H1 (cell line): Measurements from ENCODE around the gene NCBP1. TPM values are rescaled to one million over a fixed set of nuclear protein-coding genes. Genes with fewer than 3 reads are reported as not detected.

ENCODE experiments used
- EZH2 ChIP-seq: fragments of 200-600 bp; sonication (generic); IDR thresholded peaks from 2 replicates; pipeline ENCODE4 v1.7.1; 2012; ENCODE audit warnings: low read depth, mild to moderate bottlenecking, moderate library complexity, low read length, inconsistent platforms; ENCODE audit not compliant: severe bottlenecking
- HDAC2 ChIP-seq, 2 experiments: fragments of 300-600 bp in 1 of 2; sonication (generic) in 1 of 2; IDR thresholded peaks; 2 replicates each; pipeline ENCODE4 v1.6.1; 2011 to 2012; ENCODE audit warnings: low read depth in 2 of 2, low read length in 2 of 2, mild to moderate bottlenecking in 2 of 2, moderate library complexity in 2 of 2, borderline replicate concordance in 1 of 2, inconsistent platforms in 1 of 2
- JUN ChIP-seq: IDR thresholded peaks from 2 replicates; pipeline ENCODE4 v1.6.1; 2011; ENCODE audit warnings: low read depth, mild to moderate bottlenecking, improper control_type of control experiment, low read length
- POLR2A ChIP-seq, 2 experiments: IDR thresholded peaks; 1 replicate in 1 of 2; 2 replicates in 1 of 2; pipeline ENCODE4 v1.6.1; 2011; ENCODE audit warnings: low read depth in 2 of 2, low read length in 2 of 2, mild to moderate bottlenecking in 2 of 2; ENCODE audit errors: control extremely low read depth in 1 of 2
- POU5F1 ChIP-seq: IDR thresholded peaks from 2 replicates; pipeline ENCODE4 v1.6.1; 2011; ENCODE audit warnings: low read depth, mild to moderate bottlenecking, low read length, moderate library complexity
- RAD21 ChIP-seq, 2 experiments: IDR thresholded peaks in 1 of 2; conservative IDR thresholded peaks in 1 of 2; 2 replicates each; pipeline ENCODE4 v1.6.1; 2011; ENCODE audit warnings: low read depth in 2 of 2, low read length in 2 of 2, improper control_type of control experiment in 1 of 2, inconsistent platforms in 1 of 2, mild to moderate bottlenecking in 1 of 2, moderate library complexity in 1 of 2
- RBBP5 ChIP-seq: IDR thresholded peaks from 2 replicates; pipeline ENCODE4 v1.7.1; 2012; ENCODE audit warnings: low read depth, mild to moderate bottlenecking, inconsistent platforms, low read length, moderate library complexity, borderline replicate concordance
- SUZ12 ChIP-seq: fragments of 200-600 bp; sonication (generic); IDR thresholded peaks from 2 replicates; pipeline ENCODE4 v1.6.1; 2012; ENCODE audit warnings: mild to moderate bottlenecking, inconsistent platforms, low read length, moderate library complexity, mixed read lengths
- polyA plus RNA-seq, 7 experiments: library from polyadenylated mRNA; depleted of rRNA in 3 of 7; stranded (reverse) in 5 of 7; unstranded in 2 of 7; fragments of >200 nt in 5 of 7; fragments of 200-250 nt in 2 of 7; gene quantifications; 1 replicate in 5 of 7; 2 replicates in 1 of 7; 4 replicates in 1 of 7; pipeline versions ENCODE4 v1.2.1 to v1.2.3, GENCODE V29; 2011 to 2013; ENCODE audit warnings: missing spikeins in 2 of 7, mixed read lengths in 2 of 7
- total RNA-seq: library from RNA; stranded (reverse); fragmentation: NEBNext Ultra II Directional; extraction: Animal tissue kit (Norgen Biotek cat#: 25700); gene quantifications from 2 replicates; pipeline ENCODE4 v1.2.1, GENCODE V29; 2021
- TF ChIP-seq, protein P1 (sequence below): fragments of 300-600 bp; sonication (generic); IDR thresholded peaks from 2 replicates; pipeline ENCODE4 v1.7.1; 2012; ENCODE audit warnings: low read length, moderate library complexity, mild to moderate bottlenecking, inconsistent platforms; ENCODE audit not compliant: insufficient replicate concordance
- TF ChIP-seq, protein P2 (sequence below): IDR thresholded peaks from 2 replicates; pipeline ENCODE4 v1.6.1; 2011; ENCODE audit warnings: low read length, improper control_type of control experiment

Gene NCBP1
- total and polyA plus RNA-seq, 2 of the 8 experiments (the other 6 are each of a cell fraction or from before 2014, with no cell fraction given), result 14.7 to 54.0 TPM

DNA sequence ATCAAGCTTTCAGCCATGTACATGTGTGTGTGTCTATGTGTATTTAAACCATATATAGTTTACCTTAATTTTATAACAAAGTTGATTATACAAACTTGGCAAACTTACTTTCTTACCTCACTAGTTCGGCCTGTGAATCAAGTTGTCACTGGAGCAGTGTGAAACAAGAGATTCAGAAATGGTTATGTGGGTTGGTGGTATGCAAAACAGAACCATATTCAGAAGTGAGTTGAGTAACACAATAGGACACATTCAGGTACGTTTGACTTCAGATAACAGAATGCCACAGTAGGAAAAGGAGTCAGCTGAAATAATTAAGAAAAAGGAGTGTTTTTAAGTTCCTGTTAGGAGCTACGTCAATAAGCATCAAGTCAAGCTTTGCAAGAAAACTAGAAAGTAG, 42.0 kb downstream of the NCBP1 start (continued):
- TF ChIP-seq, protein P1, sequence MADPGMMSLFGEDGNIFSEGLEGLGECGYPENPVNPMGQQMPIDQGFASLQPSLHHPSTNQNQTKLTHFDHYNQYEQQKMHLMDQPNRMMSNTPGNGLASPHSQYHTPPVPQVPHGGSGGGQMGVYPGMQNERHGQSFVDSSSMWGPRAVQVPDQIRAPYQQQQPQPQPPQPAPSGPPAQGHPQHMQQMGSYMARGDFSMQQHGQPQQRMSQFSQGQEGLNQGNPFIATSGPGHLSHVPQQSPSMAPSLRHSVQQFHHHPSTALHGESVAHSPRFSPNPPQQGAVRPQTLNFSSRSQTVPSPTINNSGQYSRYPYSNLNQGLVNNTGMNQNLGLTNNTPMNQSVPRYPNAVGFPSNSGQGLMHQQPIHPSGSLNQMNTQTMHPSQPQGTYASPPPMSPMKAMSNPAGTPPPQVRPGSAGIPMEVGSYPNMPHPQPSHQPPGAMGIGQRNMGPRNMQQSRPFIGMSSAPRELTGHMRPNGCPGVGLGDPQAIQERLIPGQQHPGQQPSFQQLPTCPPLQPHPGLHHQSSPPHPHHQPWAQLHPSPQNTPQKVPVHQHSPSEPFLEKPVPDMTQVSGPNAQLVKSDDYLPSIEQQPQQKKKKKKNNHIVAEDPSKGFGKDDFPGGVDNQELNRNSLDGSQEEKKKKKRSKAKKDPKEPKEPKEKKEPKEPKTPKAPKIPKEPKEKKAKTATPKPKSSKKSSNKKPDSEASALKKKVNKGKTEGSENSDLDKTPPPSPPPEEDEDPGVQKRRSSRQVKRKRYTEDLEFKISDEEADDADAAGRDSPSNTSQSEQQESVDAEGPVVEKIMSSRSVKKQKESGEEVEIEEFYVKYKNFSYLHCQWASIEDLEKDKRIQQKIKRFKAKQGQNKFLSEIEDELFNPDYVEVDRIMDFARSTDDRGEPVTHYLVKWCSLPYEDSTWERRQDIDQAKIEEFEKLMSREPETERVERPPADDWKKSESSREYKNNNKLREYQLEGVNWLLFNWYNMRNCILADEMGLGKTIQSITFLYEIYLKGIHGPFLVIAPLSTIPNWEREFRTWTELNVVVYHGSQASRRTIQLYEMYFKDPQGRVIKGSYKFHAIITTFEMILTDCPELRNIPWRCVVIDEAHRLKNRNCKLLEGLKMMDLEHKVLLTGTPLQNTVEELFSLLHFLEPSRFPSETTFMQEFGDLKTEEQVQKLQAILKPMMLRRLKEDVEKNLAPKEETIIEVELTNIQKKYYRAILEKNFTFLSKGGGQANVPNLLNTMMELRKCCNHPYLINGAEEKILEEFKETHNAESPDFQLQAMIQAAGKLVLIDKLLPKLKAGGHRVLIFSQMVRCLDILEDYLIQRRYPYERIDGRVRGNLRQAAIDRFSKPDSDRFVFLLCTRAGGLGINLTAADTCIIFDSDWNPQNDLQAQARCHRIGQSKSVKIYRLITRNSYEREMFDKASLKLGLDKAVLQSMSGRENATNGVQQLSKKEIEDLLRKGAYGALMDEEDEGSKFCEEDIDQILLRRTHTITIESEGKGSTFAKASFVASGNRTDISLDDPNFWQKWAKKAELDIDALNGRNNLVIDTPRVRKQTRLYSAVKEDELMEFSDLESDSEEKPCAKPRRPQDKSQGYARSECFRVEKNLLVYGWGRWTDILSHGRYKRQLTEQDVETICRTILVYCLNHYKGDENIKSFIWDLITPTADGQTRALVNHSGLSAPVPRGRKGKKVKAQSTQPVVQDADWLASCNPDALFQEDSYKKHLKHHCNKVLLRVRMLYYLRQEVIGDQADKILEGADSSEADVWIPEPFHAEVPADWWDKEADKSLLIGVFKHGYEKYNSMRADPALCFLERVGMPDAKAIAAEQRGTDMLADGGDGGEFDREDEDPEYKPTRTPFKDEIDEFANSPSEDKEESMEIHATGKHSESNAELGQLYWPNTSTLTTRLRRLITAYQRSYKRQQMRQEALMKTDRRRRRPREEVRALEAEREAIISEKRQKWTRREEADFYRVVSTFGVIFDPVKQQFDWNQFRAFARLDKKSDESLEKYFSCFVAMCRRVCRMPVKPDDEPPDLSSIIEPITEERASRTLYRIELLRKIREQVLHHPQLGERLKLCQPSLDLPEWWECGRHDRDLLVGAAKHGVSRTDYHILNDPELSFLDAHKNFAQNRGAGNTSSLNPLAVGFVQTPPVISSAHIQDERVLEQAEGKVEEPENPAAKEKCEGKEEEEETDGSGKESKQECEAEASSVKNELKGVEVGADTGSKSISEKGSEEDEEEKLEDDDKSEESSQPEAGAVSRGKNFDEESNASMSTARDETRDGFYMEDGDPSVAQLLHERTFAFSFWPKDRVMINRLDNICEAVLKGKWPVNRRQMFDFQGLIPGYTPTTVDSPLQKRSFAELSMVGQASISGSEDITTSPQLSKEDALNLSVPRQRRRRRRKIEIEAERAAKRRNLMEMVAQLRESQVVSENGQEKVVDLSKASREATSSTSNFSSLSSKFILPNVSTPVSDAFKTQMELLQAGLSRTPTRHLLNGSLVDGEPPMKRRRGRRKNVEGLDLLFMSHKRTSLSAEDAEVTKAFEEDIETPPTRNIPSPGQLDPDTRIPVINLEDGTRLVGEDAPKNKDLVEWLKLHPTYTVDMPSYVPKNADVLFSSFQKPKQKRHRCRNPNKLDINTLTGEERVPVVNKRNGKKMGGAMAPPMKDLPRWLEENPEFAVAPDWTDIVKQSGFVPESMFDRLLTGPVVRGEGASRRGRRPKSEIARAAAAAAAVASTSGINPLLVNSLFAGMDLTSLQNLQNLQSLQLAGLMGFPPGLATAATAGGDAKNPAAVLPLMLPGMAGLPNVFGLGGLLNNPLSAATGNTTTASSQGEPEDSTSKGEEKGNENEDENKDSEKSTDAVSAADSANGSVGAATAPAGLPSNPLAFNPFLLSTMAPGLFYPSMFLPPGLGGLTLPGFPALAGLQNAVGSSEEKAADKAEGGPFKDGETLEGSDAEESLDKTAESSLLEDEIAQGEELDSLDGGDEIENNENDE, result no peak
- TF ChIP-seq JUN (no peak), RBBP5 (no peak), POLR2A (IDR thresholded peaks at IDR 0.05; ENCODE audit: control extremely low read depth in 1 of 2, low read depth in 2 of 2, low read length in 2 of 2) (no peak), HDAC2 (IDR thresholded peaks at IDR 0.05; ENCODE audit: borderline replicate concordance in 1 of 2, low read depth in 2 of 2, low read length in 2 of 2) (no peak), EZH2 (no peak), SUZ12 (no peak), POU5F1 (no peak), RAD21 (IDR thresholded peaks at IDR 0.05 in 1 of 2, conservative IDR thresholded peaks at IDR 0.05 in 1 of 2; ENCODE audit: low read depth in 2 of 2, low read length in 2 of 2) (no peak)
- TF ChIP-seq, protein P2, sequence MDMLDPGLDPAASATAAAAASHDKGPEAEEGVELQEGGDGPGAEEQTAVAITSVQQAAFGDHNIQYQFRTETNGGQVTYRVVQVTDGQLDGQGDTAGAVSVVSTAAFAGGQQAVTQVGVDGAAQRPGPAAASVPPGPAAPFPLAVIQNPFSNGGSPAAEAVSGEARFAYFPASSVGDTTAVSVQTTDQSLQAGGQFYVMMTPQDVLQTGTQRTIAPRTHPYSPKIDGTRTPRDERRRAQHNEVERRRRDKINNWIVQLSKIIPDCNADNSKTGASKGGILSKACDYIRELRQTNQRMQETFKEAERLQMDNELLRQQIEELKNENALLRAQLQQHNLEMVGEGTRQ, result no peak
